LNCAP (cell line): ENCODE results near the gene MFAP4.

Experiments
- TF ChIP-seq, protein P1 (sequence below): fragments of 450-650 bp; IDR thresholded peaks from 2 replicates; pipeline ENCODE4 v1.5.1; 2017; ENCODE audit warnings: mild to moderate bottlenecking

Gene MFAP4

DNA sequence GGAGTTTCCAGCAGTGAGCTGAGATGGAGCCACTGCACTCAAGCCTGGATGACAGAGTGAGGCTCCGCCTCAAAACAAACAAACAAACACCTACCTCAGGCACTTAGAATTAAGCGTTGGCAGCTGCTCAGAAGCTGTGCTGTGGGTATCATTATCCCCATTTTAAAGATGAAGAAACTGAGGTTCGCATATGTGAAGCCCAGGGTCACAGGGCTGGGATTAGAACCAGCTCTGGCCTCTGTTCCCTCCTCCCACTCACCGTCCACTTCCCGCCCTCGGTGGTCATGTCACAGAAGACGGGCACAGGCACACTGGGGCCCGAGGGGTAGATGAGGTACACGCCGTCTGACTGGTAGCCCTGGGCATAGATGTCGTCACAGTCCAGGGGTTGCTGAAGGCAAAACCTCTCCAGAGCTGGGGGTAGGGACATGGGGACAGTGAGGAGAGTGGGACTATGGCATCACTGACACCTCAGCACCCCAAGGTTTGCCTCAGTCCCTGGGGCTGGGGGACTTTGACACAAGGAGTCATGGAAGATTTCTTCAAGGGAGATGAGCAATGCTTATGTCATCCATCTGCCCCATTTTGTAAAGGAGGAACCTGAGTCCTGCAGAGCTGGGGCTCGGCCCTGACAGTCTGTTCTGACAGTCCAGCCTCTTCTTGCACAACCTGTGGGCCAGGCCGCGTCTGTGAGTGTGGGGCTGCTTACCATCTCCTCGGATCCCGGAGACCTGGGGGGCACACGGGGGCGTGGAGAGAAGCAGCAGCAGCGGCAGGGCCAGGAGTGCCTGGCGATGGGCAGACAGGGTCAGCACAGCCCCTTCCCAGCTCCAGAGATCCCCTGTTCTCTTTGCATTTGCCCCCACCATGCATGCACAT lies 700 bp downstream of the MFAP4 start:
- TF ChIP-seq, protein P1, sequence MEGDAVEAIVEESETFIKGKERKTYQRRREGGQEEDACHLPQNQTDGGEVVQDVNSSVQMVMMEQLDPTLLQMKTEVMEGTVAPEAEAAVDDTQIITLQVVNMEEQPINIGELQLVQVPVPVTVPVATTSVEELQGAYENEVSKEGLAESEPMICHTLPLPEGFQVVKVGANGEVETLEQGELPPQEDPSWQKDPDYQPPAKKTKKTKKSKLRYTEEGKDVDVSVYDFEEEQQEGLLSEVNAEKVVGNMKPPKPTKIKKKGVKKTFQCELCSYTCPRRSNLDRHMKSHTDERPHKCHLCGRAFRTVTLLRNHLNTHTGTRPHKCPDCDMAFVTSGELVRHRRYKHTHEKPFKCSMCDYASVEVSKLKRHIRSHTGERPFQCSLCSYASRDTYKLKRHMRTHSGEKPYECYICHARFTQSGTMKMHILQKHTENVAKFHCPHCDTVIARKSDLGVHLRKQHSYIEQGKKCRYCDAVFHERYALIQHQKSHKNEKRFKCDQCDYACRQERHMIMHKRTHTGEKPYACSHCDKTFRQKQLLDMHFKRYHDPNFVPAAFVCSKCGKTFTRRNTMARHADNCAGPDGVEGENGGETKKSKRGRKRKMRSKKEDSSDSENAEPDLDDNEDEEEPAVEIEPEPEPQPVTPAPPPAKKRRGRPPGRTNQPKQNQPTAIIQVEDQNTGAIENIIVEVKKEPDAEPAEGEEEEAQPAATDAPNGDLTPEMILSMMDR: no peak

DNA sequence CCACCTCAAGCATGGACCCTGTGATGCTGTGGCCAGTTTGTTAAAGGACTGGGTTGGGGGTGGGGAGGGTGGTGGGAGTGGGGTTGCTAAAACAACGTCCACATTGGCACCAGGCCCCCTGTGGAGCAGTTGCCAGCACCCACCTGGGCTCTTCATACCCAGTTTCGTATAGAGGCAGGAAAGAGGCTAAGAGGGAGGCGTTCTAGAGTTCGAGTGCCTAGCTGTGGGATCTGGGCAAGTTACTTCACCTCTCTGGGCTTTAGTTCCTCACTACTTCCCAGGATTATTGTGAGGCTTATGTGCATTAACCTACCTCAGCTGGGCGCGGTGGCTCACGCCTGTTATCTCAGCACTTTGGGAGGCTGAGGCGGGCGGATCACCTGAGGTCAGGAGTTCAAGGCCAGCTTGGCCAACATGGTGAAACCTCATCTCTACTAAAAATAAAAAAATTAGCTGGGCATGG lies 1.4 kb downstream of the MFAP4 start:
- TF ChIP-seq, protein P1: no peak

DNA sequence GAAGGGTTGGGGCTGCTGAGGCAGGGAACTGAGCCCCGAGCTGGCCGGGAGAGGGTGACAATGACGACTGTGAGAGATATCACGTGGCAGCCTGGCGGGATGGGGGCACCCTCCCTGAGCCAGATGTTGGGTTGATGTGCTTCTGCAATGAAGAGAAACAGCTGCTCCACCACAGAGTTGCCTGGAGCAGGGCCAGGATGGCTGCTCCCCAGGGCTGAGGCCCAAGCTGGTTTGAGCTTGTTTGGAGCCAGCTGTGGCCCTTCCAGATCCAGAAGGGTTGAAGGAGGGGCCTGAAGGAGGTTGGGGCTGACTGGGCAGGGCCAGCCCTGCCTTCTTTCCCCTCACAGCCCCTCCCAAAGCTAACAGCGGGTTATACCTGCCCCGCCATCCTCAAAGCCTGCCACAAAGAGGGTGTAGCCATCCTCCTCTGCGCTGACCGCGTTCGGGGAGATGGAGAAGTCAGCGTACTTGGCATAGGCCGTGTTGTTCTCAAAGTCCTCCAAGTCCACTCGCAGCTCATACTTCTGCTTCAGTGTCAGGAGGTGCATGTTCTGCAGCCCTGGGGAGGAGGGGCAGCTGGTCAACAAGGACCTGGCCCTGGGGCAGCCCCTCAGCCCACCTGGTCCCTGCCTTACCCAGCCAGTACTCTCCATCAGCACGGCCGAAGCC lies 2.1 kb downstream of the MFAP4 start:
- TF ChIP-seq, protein P1: no peak

DNA sequence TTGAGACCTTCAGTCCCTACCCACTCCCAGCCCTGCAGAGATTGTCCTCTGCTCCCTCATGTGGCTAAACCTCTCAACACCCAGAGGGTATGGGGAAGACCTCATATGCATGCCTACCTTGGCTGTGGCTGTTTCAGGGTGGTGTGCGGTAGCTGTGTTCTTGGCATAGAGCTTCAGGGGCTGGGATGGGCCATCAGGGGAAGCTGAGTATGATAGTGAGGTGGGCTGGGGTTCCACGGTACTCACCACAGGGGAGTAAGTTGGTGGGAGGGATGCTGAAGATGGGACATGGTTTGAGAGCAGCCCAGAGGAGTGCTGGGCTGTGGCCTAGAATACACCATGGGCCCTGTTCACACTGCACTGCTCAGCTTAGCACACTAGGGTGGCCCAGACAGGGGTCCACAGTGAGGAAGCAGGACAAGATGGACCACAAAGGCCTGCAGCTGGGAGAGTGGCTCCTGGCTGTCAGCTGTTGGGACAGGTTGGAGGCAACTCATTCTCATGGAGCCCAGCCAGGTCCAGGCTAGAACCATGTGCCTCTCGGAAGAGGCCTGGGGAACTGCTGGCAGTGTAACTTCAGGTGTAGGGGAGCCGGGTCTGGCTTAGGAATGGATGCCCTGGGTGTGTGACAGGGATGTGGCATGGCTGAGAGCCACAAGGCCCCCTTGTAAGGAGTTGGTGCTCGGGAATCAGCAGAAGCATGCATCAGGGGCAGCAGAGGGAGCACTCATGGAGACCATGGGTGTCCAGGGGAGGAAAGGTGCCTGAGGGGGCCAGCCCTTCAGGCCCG lies 3.1 kb downstream of the MFAP4 start:
- TF ChIP-seq, protein P1: no peak

DNA sequence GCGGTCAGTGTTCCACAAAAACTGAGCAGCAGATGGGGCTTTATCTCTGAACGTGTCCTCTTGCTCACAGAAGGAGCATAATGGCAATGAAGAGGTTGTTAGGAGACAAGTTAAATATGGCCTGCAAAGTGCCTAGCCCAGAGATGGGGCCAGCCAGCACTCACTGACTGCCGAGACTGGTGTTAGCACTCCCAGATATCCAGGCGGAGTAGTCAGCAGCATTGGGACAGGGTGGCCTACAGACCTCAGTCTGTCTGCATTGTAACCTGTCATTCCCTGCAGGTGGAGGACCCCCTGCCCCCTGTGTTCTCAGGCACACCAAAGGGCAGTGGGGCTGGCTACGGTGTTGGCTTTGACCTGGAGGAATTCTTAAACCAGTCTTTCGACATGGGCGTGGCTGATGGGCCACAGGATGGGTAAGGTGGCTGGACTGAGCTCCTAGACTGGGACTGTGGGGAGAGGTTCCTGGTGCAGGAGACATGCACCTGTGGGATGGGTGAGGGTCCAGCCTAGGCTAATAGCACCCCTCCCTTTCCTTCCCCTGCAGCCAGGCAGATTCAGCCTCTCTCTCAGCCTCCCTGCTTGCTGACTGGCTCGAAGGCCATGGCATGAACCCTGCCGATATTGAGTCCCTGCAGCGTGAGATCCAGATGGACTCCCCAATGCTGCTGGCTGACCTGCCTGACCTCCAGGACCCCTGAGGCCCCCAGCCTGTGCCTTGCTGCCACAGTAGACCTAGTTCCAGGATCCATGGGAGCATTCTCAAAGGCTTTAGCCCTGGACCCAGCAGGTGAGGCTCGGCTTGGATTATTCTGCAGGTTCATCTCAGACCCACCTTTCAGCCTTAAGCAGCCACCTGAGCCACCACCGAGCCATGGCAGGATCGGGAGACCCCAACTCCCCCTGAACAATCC lies 4.2 kb downstream of the MFAP4 start:
- TF ChIP-seq, protein P1: no peak

DNA sequence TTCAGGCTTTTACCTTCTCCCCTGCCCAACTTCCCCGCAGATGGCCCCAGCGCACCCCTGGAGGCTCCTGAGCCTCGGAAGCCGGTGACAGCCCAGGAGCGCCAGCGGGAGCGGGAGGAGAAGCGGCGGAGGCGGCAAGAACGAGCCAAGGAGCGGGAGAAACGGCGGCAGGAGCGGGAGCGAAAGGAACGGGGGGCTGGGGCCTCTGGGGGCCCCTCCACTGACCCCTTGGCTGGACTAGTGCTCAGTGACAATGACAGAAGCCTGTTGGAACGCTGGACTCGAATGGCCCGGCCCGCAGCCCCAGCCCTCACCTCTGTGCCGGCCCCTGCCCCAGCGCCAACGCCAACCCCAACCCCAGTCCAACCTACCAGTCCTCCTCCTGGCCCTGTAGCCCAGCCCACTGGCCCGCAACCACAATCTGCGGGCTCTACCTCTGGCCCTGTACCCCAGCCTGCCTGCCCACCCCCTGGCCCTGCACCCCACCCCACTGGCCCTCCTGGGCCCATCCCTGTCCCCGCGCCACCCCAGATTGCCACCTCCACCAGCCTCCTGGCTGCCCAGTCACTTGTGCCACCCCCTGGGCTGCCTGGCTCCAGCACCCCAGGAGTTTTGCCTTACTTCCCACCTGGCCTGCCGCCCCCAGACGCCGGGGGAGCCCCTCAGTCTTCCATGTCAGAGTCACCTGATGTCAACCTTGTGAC lies 5.1 kb downstream of the MFAP4 start:
- TF ChIP-seq, protein P1: no peak
